Stomach (tissue), 9 donors: Measurements from ENCODE around the gene TMEM143. TPM values are rescaled to one million over a fixed set of nuclear protein-coding genes. Genes with fewer than 3 reads are reported as not detected.

ENCODE experiments used
- DNase-seq, 2 donors: peaks; one replicate each; pipeline versions ENCODE4 v3.0.0 to v3.0.0-alpha.2; 2013 to 2019
- H3K27ac ChIP-seq, 5 donors: fragments of 200-600 bp in 4 of 5; sonication (generic) in 4 of 5; one replicate each; pipeline ENCODE4 v1.5.1; 2013 to 2019; ENCODE audit warnings: mild to moderate bottlenecking in 1 of 5, moderate library complexity in 1 of 5
- H3K27me3 ChIP-seq, 3 donors: fragments of 200-600 bp; sonication (generic); one replicate each; pipeline ENCODE4 v1.5.1; 2017 to 2019; ENCODE audit warnings: mixed run types in 1 of 3
- H3K36me3 ChIP-seq, 4 donors: fragments of 200-600 bp; sonication (generic); 1 replicate in 3 of 4; 2 replicates in 1 of 4; pipeline ENCODE4 v1.5.1; 2016 to 2019
- H3K4me1 ChIP-seq, 4 donors: fragments of 200-600 bp; sonication (generic); one replicate each; pipeline ENCODE4 v1.5.1; 2016 to 2019
- H3K4me3 ChIP-seq, 4 donors: fragments of 200-600 bp; sonication (generic) in 3 of 4; one replicate each; pipeline ENCODE4 v1.5.1; 2016 to 2019; ENCODE audit warnings: mild to moderate bottlenecking in 1 of 4
- H3K9me3 ChIP-seq, 4 donors: fragments of 200-600 bp; sonication (generic); one replicate each; pipeline ENCODE4 v1.5.1; 2016 to 2019
- EP300 ChIP-seq: sonication (generic); formaldehyde crosslinking; IDR thresholded peaks from one replicate; pipeline ENCODE4 v1.6.1; 2017; ENCODE audit warnings: antibody characterized with exemption
- POLR2A ChIP-seq, 4 donors: fragments of 450-650 bp; IDR thresholded peaks; one replicate each; pipeline ENCODE4 v1.6.1; 2016; ENCODE audit warnings: antibody characterized with exemption in 4 of 4, control low read depth in 2 of 4, mild to moderate bottlenecking in 1 of 4, moderate library complexity in 1 of 4
- POLR2AphosphoS5 ChIP-seq, 3 donors: sonication (generic); formaldehyde crosslinking; IDR thresholded peaks; one replicate each; pipeline ENCODE4 v1.6.1; 2016; ENCODE audit warnings: antibody characterized with exemption in 3 of 3
- WGBS, 5 donors: extraction: QIAGEN DNeasy Blood & Tissue Kit in 3 of 5; methylation state at CpG; one replicate each; pipeline versions ENCODE4 v1.1.5 to v1.1.7; 2013 to 2018; 5-methylcytosine and 5-hydroxymethylcytosine counted together
- intact Hi-C: fragments of 100-400 bp; cut with DNase I; formaldehyde crosslinking; loops from one replicate; pipeline ENCODE4 v1.15.1; 2023; ENCODE audit warnings: low total_unique reads
- polyA plus RNA-seq, 3 donors: library from polyadenylated mRNA; stranded (reverse); fragments of 200-250 nt; gene quantifications; one replicate each; pipeline ENCODE4 v1.2.3, GENCODE V29; 2013
- total RNA-seq, 5 donors: library from RNA; depleted of rRNA; stranded (reverse); fragments of >200 nt; gene quantifications; one replicate each; pipeline versions ENCODE4 v1.1.0 to v1.2.3, GENCODE V29; 2014 to 2016
- TF ChIP-seq, protein P1 (sequence below), 7 experiments: fragments of 450-650 bp in 4 of 7; fragments of 200-600 bp in 3 of 7; sonication (generic) in 3 of 7; IDR thresholded peaks; one replicate each; pipeline ENCODE4 v1.5.1; 2016 to 2019; ENCODE audit warnings: antibody characterized with exemption in 7 of 7, control low read depth in 2 of 7, mild to moderate bottlenecking in 1 of 7
- donor health status: healthy with polysubstance abuse.
- donor health status: Bipolar disorder and iron deficiency.
- donor health status: healthy.

Gene TMEM143
- total and polyA plus RNA-seq, 8 donors, result 4.2 to 33.3 (median 10.0) TPM

GRCh38 chr19:48367855-48368254 lies 4.1 kb upstream of the TMEM143 start:
- Histone ChIP-seq H3K4me1 (peaks cover 5 to 18% (median 14%) of the 10 kb centered on the region in 4 donors), H3K9me3 (no peaks in the 10 kb centered on the region), H3K4me3 (no peak overlapping the region), H3K36me3 (no peaks in the 10 kb centered on the region), H3K27me3 (no peaks in the 10 kb centered on the region), H3K27ac (peak overlapping the region in 1 of 5 donors; percentile 35)
- WGBS, 5 donors, result 39 to 60% (median 49%) methylated on average over 5 of the region's 5 CpGs
- intact Hi-C loops, result no loop called here
- peak in 1 of 2 donors; percentile 59 for DNase-seq
- TF ChIP-seq POLR2AphosphoS5 (IDR thresholded peaks at IDR 0.05) (no peak), POLR2A (IDR thresholded peaks at IDR 0.05) (no peak), EP300 (no peak)
- TF ChIP-seq, protein P1, sequence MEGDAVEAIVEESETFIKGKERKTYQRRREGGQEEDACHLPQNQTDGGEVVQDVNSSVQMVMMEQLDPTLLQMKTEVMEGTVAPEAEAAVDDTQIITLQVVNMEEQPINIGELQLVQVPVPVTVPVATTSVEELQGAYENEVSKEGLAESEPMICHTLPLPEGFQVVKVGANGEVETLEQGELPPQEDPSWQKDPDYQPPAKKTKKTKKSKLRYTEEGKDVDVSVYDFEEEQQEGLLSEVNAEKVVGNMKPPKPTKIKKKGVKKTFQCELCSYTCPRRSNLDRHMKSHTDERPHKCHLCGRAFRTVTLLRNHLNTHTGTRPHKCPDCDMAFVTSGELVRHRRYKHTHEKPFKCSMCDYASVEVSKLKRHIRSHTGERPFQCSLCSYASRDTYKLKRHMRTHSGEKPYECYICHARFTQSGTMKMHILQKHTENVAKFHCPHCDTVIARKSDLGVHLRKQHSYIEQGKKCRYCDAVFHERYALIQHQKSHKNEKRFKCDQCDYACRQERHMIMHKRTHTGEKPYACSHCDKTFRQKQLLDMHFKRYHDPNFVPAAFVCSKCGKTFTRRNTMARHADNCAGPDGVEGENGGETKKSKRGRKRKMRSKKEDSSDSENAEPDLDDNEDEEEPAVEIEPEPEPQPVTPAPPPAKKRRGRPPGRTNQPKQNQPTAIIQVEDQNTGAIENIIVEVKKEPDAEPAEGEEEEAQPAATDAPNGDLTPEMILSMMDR (IDR thresholded peaks at IDR 0.05), result no peak

DNA sequence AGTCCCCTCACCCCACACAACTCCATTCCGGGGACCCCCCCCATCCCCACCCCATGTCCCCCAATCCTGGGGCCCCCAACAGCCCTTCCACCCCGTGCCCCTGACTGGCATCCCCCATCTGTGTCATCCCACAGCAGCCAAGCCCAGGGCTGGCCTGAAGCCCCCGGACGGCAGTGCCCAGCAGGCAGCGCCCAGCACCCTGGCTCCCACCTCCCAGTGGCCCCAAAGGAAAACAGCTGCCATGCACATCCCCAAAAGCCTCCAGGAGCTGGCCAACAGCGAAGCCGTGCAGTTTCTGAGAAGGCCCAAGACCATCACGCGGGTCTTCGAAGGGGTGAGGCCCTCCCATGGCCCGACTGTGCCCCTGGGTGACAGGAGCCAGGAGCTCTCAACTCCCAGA lies 1.9 kb upstream of the TMEM143 start:
- Histone ChIP-seq H3K9me3 (no peaks in the 10 kb centered on the region), H3K27me3 (no peaks in the 10 kb centered on the region), H3K36me3 (no peaks in the 10 kb centered on the region), H3K4me3 (no peak overlapping the region), H3K4me1 (peaks cover 5 to 20% (median 16%) of the 10 kb centered on the region in 4 donors), H3K27ac (no peak overlapping the region)
- WGBS, 5 donors, result 89 to 98% (median 96%) methylated on average over 6 to 11 of the region's 11 CpGs
- intact Hi-C loops, result no loop called here
- DNase-seq, result no peak
- no peak for TF ChIP-seq POLR2A (IDR thresholded peaks at IDR 0.05)
- TF ChIP-seq, protein P1 (IDR thresholded peaks at IDR 0.05), result no peak
- no peak for TF ChIP-seq POLR2AphosphoS5 (IDR thresholded peaks at IDR 0.05)
- TF ChIP-seq EP300, result no peak

GRCh38 chr19:48364598-48365348 lies 1.0 kb upstream of the TMEM143 start:
- peaks cover 5 to 20% (median 16%) of the 10 kb centered on the region in 4 donors for H3K4me1 ChIP-seq
- DNase-seq, result peak in 1 of 2 donors; percentile 32
- TF ChIP-seq EP300, result no peak
- TF ChIP-seq POLR2A (IDR thresholded peaks at IDR 0.05), result no peak
- TF ChIP-seq, protein P1 (IDR thresholded peaks at IDR 0.05), result no peak
- no peak for TF ChIP-seq POLR2AphosphoS5 (IDR thresholded peaks at IDR 0.05)
- peak overlapping the region; percentile 52 to 96 (median 93) for H3K27ac ChIP-seq
- peak overlapping the region; percentile 57 to 64 (median 61) for H3K4me3 ChIP-seq
- WGBS, 5 donors, result 62 to 67% (median 65%) methylated on average over 10 of the region's 10 CpGs
- no peaks in the 10 kb centered on the region for H3K9me3 ChIP-seq
- peaks cover 0 to 6% (median 4%) of the 10 kb centered on the region in 4 donors for H3K36me3 ChIP-seq
- intact Hi-C loops, result no loop called here
- no peaks in the 10 kb centered on the region for H3K27me3 ChIP-seq

- peak overlapping the region; percentile 90 to 96 (median 93) for H3K27ac ChIP-seq
- WGBS, 5 donors, result 0 to 3% (median 0%) methylated on average over 9 to 10 of the region's 10 CpGs
- H3K4me3 ChIP-seq, result peak overlapping the region; percentile 57 to 64 (median 61)
- TF ChIP-seq POLR2AphosphoS5 (IDR thresholded peaks at IDR 0.05) (no peak), POLR2A (IDR thresholded peaks at IDR 0.05) (no peak), EP300 (no peak)
- TF ChIP-seq, protein P1 (IDR thresholded peaks at IDR 0.05), result no peak
- intact Hi-C loops, result no loop called here
- H3K4me1 ChIP-seq, result peaks cover 5 to 20% (median 16%) of the 10 kb centered on the region in 4 donors
- no peaks in the 10 kb centered on the region for H3K9me3 ChIP-seq
- DNase-seq, result no peak
- no peaks in the 10 kb centered on the region for H3K27me3 ChIP-seq
- peaks cover 0 to 9% (median 5%) of the 10 kb centered on the region in 4 donors for H3K36me3 ChIP-seq
Measured at GRCh38 chr19:48363500-48363809, 285 bp downstream of the TMEM143 start.
